Retinal pigment epithelial cell (primary cell): ENCODE data around the gene CACNA2D3.

Experiments
- DNase-seq: peaks from one replicate; pipeline ENCODE4 v3.0.0-alpha.2; 2010; ENCODE audit warnings: low read depth
- H3K4me3 ChIP-seq: 2 replicates; pipeline ENCODE4 v1.5.1; 2011; ENCODE audit warnings: mild to moderate bottlenecking, low read length, control low read depth, moderate library complexity
- CTCF ChIP-seq: conservative IDR thresholded peaks from 2 replicates; pipeline ENCODE4 v1.5.1; 2011; ENCODE audit warnings: low read depth, low read length, control low read depth, inconsistent platforms

The CACNA2D3 gene

GRCh38 chr3:54384279-54384678 lies 261.9 kb downstream of the CACNA2D3 start:
- no peak overlapping the region for H3K4me3 ChIP-seq
- no peak for TF ChIP-seq CTCF
- DNase-seq: no peak

DNA sequence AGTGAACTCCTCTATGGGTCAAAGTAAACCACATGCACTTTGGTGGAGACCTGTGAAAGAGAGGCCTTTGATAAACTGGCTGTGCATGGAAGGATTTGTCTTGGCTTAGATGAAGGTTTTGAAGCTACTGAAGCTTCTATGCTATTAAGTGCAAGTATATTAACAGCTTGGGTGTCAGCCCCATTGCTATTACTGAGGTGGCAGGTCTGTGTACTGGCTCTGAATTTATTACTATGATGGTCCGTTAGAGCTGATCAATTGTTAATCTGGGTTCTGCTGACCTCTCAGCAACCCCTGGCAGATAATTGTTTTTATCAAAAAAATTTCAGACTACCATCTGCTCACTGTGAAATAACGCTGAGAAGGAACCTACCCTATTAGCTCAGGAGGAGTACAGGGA lies 268.2 kb downstream of the CACNA2D3 start:
- DNase-seq: no peak
- no peak overlapping the region for H3K4me3 ChIP-seq
- TF ChIP-seq CTCF: no peak

GRCh38 chr3:54393150-54393549 lies 270.8 kb downstream of the CACNA2D3 start:
- no peak for TF ChIP-seq CTCF
- no peak for DNase-seq
- no peak overlapping the region for H3K4me3 ChIP-seq

DNA sequence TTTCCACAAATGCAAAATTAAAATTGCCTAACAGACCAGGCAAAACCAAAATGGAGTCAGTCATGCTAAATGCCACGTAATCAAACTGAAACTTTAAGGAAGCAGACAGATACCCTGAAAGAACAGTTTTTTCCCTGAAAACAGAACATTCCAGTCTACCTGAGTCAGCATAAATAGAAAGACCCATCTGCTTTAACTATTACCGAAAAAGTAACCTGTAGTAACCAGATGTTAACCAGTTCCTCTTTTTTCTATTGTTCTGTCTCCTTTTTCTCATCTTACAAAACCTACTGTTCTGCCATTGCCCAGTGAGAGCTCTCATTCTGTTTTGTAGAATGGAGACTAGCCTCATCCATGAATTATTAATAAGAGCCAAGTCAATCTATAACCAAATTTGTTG lies 286.0 kb downstream of the CACNA2D3 start:
- H3K4me3 ChIP-seq: no peak overlapping the region
- no peak for DNase-seq
- no peak for TF ChIP-seq CTCF

GRCh38 chr3:54421943-54422342 lies 299.6 kb downstream of the CACNA2D3 start:
- no peak overlapping the region for H3K4me3 ChIP-seq
- no peak for TF ChIP-seq CTCF
- no peak for DNase-seq

DNA sequence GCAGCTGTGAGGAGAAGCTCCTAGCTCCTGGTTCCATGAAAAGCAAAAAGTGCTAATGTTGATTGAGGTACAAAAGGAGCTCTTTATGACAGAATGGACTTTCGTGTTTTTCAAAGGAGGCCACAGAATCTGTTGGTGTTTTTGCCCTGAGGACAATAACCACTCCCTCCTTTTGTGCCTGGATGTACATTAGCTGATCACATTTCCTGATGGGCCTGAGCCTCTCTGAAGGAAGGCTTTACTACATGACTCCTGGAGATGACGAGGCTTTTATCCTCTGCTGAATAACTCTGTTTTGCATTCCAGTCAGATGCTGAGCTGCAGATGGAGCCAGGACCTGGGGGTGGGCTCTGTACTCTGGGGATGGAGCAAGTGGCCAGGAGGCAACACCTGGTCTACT lies 301.9 kb downstream of the CACNA2D3 start:
- no peak for TF ChIP-seq CTCF
- no peak overlapping the region for H3K4me3 ChIP-seq
- no peak for DNase-seq

DNA sequence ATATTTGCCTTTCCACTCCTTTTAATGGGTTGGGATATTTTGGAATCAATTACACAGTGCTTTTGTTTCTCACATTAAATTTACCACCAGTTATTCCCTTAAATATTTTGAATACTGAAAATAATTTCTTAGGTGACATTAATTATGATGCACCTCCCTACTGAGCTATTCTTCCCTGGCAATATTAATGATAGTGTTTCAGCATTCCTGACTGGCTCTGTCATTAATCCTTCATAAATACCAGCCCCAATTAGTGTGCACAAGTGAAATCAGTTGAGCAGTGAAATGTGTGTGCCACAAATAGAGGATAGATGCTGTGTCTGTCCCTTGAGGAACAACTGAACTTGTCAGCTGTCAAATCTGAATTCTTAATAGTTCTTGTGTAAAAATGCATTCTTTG lies 304.0 kb downstream of the CACNA2D3 start:
- no peak for TF ChIP-seq CTCF
- DNase-seq: peak; percentile 8
- no peak overlapping the region for H3K4me3 ChIP-seq
